ENCODE data around the gene CERS5.

DNA sequence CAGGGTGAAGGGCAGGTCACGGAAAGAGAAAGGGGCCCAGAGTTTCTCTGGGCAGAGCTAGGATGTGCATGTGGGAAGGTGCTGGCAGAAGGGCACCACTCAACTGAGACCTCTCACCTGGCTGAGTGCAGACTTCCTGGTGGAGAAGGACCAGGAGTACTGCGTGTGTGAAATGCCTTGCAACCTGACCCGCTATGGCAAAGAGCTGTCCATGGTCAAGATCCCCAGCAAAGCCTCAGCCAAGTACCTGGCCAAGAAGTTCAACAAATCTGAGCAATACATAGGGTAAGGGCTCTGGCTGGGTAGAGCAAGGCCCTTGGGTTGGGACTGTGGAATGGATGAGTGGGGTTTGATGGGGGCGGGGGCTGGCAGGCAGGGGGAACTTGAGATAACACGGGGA, 87.4 kb downstream of the CERS5 start:
- TF ChIP-seq, protein P1, sequence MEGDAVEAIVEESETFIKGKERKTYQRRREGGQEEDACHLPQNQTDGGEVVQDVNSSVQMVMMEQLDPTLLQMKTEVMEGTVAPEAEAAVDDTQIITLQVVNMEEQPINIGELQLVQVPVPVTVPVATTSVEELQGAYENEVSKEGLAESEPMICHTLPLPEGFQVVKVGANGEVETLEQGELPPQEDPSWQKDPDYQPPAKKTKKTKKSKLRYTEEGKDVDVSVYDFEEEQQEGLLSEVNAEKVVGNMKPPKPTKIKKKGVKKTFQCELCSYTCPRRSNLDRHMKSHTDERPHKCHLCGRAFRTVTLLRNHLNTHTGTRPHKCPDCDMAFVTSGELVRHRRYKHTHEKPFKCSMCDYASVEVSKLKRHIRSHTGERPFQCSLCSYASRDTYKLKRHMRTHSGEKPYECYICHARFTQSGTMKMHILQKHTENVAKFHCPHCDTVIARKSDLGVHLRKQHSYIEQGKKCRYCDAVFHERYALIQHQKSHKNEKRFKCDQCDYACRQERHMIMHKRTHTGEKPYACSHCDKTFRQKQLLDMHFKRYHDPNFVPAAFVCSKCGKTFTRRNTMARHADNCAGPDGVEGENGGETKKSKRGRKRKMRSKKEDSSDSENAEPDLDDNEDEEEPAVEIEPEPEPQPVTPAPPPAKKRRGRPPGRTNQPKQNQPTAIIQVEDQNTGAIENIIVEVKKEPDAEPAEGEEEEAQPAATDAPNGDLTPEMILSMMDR (IDR thresholded peaks at IDR 0.05; ENCODE audit: low read length): no peak
- no peak for TF ChIP-seq EZH2 (IDR thresholded peaks at IDR 0.05; ENCODE audit: borderline replicate concordance, low read length)

Data from OCI-LY1 (cell line).